Tibial nerve (tissue), 4 donors: ENCODE results near the gene AKT1.

Experiments
- EP300 ChIP-seq, 2 donors: sonication (generic); formaldehyde crosslinking; IDR thresholded peaks; one replicate each; pipeline ENCODE4 v1.6.1; 2017; ENCODE audit warnings: antibody characterized with exemption in 2 of 2, mild to moderate bottlenecking in 1 of 2
- TF ChIP-seq, protein P1 (sequence below), 5 experiments: fragments of 200-600 bp in 3 of 5; fragments of 450-650 bp in 2 of 5; sonication (generic) in 3 of 5; IDR thresholded peaks; one replicate each; pipeline ENCODE4 v1.5.1; 2016 to 2019; ENCODE audit warnings: antibody characterized with exemption in 5 of 5, mild to moderate bottlenecking in 3 of 5, moderate library complexity in 2 of 5

DNA sequence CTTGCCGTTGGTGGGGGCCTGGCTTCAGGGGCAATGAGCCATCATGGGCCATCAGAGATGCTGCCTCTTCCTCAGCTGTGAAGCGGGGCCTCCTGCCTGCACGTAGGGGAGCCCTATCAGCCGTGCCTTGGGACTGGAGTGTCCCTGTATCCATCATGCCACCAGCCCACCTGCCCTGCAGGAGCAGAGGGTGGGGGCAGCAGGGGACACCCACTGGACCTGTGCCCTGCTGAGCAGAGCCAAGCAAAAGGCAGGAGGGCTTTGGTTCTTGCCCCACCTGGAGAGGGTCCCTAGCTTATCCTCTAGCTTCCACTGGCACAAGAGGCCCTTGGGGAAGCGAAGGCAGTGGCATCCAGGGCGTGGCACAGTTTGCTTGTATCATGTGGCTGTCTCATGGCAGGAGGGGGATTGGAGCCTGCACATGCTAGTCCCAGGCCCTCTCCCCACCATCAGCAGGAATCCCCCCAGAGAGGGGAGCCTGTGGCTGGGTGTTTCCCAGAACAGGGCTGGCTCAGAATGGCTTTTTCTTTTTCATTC, 61.4 kb downstream of the AKT1 start:
- TF ChIP-seq, protein P1, sequence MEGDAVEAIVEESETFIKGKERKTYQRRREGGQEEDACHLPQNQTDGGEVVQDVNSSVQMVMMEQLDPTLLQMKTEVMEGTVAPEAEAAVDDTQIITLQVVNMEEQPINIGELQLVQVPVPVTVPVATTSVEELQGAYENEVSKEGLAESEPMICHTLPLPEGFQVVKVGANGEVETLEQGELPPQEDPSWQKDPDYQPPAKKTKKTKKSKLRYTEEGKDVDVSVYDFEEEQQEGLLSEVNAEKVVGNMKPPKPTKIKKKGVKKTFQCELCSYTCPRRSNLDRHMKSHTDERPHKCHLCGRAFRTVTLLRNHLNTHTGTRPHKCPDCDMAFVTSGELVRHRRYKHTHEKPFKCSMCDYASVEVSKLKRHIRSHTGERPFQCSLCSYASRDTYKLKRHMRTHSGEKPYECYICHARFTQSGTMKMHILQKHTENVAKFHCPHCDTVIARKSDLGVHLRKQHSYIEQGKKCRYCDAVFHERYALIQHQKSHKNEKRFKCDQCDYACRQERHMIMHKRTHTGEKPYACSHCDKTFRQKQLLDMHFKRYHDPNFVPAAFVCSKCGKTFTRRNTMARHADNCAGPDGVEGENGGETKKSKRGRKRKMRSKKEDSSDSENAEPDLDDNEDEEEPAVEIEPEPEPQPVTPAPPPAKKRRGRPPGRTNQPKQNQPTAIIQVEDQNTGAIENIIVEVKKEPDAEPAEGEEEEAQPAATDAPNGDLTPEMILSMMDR (IDR thresholded peaks at IDR 0.05): no peak
- TF ChIP-seq EP300 (IDR thresholded peaks at IDR 0.05): no peak
